Uterus (tissue), 4 donors: Measurements from ENCODE around the gene SLC26A5. TPM values are rescaled to one million over a fixed set of nuclear protein-coding genes. Genes with fewer than 3 reads are reported as not detected.

Experiments
- DNase-seq, 2 donors: peaks; one replicate each; pipeline ENCODE4 v3.0.0-alpha.2; 2019 to 2020
- H3K27ac ChIP-seq, 2 donors: fragments of 200-600 bp; sonication (generic); 1 replicate in 1 of 2; 2 replicates in 1 of 2; pipeline ENCODE4 v1.5.1; 2016 to 2018
- H3K27me3 ChIP-seq, 2 donors: fragments of 200-600 bp; sonication (generic); one replicate each; pipeline ENCODE4 v1.5.1; 2018 to 2019; ENCODE audit warnings: control low read depth in 1 of 2
- H3K36me3 ChIP-seq, 2 donors: fragments of 200-600 bp; sonication (generic); one replicate each; pipeline ENCODE4 v1.5.1; 2019; ENCODE audit warnings: control low read depth in 1 of 2
- H3K4me1 ChIP-seq, 2 donors: fragments of 200-600 bp; sonication (generic); one replicate each; pipeline ENCODE4 v1.5.1; 2018 to 2019; ENCODE audit warnings: control low read depth in 1 of 2
- H3K4me3 ChIP-seq, 2 donors: fragments of 200-600 bp; sonication (generic); 1 replicate in 1 of 2; 2 replicates in 1 of 2; pipeline ENCODE4 v1.5.1; 2018 to 2019; ENCODE audit warnings: mild to moderate bottlenecking in 1 of 2
- H3K9me3 ChIP-seq, 2 donors: fragments of 200-600 bp; sonication (generic); one replicate each; pipeline ENCODE4 v1.5.1; 2019; ENCODE audit warnings: control low read depth in 1 of 2
- CTCF ChIP-seq, 4 experiments: fragments of 200-600 bp in 2 of 4; fragments of 450-650 bp in 2 of 4; sonication (generic) in 2 of 4; IDR thresholded peaks; one replicate each; pipeline ENCODE4 v1.5.1; 2016 to 2019; ENCODE audit warnings: antibody characterized with exemption in 4 of 4, mild to moderate bottlenecking in 2 of 4, moderate library complexity in 1 of 4
- POLR2A ChIP-seq, 2 donors: fragments of 450-650 bp; IDR thresholded peaks; one replicate each; pipeline ENCODE4 v1.6.1; 2016; ENCODE audit warnings: antibody characterized with exemption in 2 of 2, mild to moderate bottlenecking in 1 of 2, moderate library complexity in 1 of 2
- intact Hi-C: fragments of 100-400 bp; cut with DNase I; formaldehyde crosslinking; loops from one replicate; pipeline ENCODE4 v1.15.1; 2023; ENCODE audit warnings: low total_unique reads
- total RNA-seq, 4 donors: library from RNA; depleted of rRNA in 3 of 4; stranded (reverse); fragments of >200 nt in 3 of 4; gene quantifications; one replicate each; pipeline versions ENCODE4 v1.1.0 to v1.2.4, GENCODE V29; 2014 to 2023
- donor health status: DM: yes; HTN: yes; CAD: no.

The SLC26A5 gene
- total RNA-seq, 4 donors from 2014 or later: 0.28 to 0.37 TPM; not detected in 2

GRCh38 chr7:103398483-103399127 is 47.4 kb downstream of the SLC26A5 start:
- Histone ChIP-seq H3K4me3 (no peak overlapping the region), H3K27ac (no peak overlapping the region), H3K36me3 (no peaks in the 10 kb centered on the region), H3K27me3 (no peaks in the 10 kb centered on the region), H3K9me3 (no peaks in the 10 kb centered on the region), H3K4me1 (no peaks in the 10 kb centered on the region)
- intact Hi-C loops: no loop called here
- TF ChIP-seq POLR2A (IDR thresholded peaks at IDR 0.05) (no peak), CTCF (IDR thresholded peaks at IDR 0.05) (no peak)
- no peak for DNase-seq

- H3K9me3 ChIP-seq: no peaks in the 10 kb centered on the region
- no peaks in the 10 kb centered on the region for H3K4me1 ChIP-seq
- no peak overlapping the region for H3K27ac ChIP-seq
- H3K36me3 ChIP-seq: no peaks in the 10 kb centered on the region
- no peak for TF ChIP-seq POLR2A (IDR thresholded peaks at IDR 0.05)
- TF ChIP-seq CTCF (IDR thresholded peaks at IDR 0.05): no peak
- intact Hi-C loops: no loop called here
- DNase-seq: no peak
- H3K27me3 ChIP-seq: no peaks in the 10 kb centered on the region
- no peak overlapping the region for H3K4me3 ChIP-seq
These were observed 49.5 kb downstream of the SLC26A5 start for GRCh38 chr7:103396471-103396870.

GRCh38 chr7:103395071-103395470 is 50.9 kb downstream of the SLC26A5 start:
- no peak for TF ChIP-seq CTCF (IDR thresholded peaks at IDR 0.05)
- TF ChIP-seq POLR2A (IDR thresholded peaks at IDR 0.05): no peak
- intact Hi-C loops: no loop called here
- Histone ChIP-seq H3K4me1 (no peaks in the 10 kb centered on the region), H3K27me3 (no peaks in the 10 kb centered on the region), H3K4me3 (no peak overlapping the region), H3K36me3 (no peaks in the 10 kb centered on the region), H3K9me3 (no peaks in the 10 kb centered on the region), H3K27ac (no peak overlapping the region)
- no peak for DNase-seq

- H3K36me3 ChIP-seq: no peaks in the 10 kb centered on the region
- intact Hi-C loops: no loop called here
- TF ChIP-seq POLR2A (IDR thresholded peaks at IDR 0.05) (no peak), CTCF (IDR thresholded peaks at IDR 0.05) (no peak)
These were observed 51.4 kb downstream of the SLC26A5 start for GRCh38 chr7:103394566-103394965.

GRCh38 chr7:103391976-103392375 is 54.0 kb downstream of the SLC26A5 start:
- Histone ChIP-seq H3K27me3 (no peaks in the 10 kb centered on the region), H3K4me1 (no peaks in the 10 kb centered on the region), H3K27ac (no peak overlapping the region), H3K4me3 (no peak overlapping the region), H3K36me3 (no peaks in the 10 kb centered on the region), H3K9me3 (no peaks in the 10 kb centered on the region)
- intact Hi-C loops: no loop called here
- DNase-seq: no peak
- TF ChIP-seq CTCF (IDR thresholded peaks at IDR 0.05): no peak
- TF ChIP-seq POLR2A (IDR thresholded peaks at IDR 0.05): no peak

More at GRCh38 chr7:103394566-103394965, 51.4 kb downstream of the SLC26A5 start:
- no peaks in the 10 kb centered on the region for H3K27me3 ChIP-seq
- DNase-seq: no peak
- H3K9me3 ChIP-seq: no peaks in the 10 kb centered on the region
- no peak overlapping the region for H3K4me3 ChIP-seq
- no peaks in the 10 kb centered on the region for H3K4me1 ChIP-seq
- no peak overlapping the region for H3K27ac ChIP-seq
